Mucosa of rectum (tissue), 2 donors: ENCODE data around the gene CAB39.

Experiments
- H3K27ac ChIP-seq, 2 donors: one replicate each; pipeline ENCODE4 v1.7.0; 2013; ENCODE audit warnings: inconsistent platforms in 2 of 2, low read depth in 2 of 2, low read length in 2 of 2
- H3K27me3 ChIP-seq, 2 donors: one replicate each; pipeline ENCODE4 v1.7.0; 2013; ENCODE audit warnings: low read length in 2 of 2; ENCODE audit not compliant: control insufficient read depth in 2 of 2, insufficient read depth in 2 of 2
- H3K36me3 ChIP-seq, 2 donors: one replicate each; pipeline ENCODE4 v1.7.0; 2013; ENCODE audit warnings: low read length in 2 of 2; ENCODE audit not compliant: control insufficient read depth in 2 of 2, insufficient read depth in 2 of 2
- H3K4me1 ChIP-seq, 2 donors: one replicate each; pipeline ENCODE4 v1.7.0; 2013; ENCODE audit warnings: low read length in 2 of 2, mild to moderate bottlenecking in 1 of 2; ENCODE audit not compliant: control insufficient read depth in 2 of 2, insufficient read depth in 2 of 2
- H3K4me3 ChIP-seq, 2 donors: one replicate each; pipeline ENCODE4 v1.7.0; 2013; ENCODE audit warnings: low read length in 2 of 2
- H3K9ac ChIP-seq, 2 donors: one replicate each; pipeline ENCODE4 v1.7.0; 2013; ENCODE audit warnings: low read length in 2 of 2, low read depth in 1 of 2, mild to moderate bottlenecking in 1 of 2
- H3K9me3 ChIP-seq, 2 donors: one replicate each; pipeline ENCODE4 v1.7.0; 2013; ENCODE audit warnings: low read length in 2 of 2; ENCODE audit not compliant: control insufficient read depth in 2 of 2
- donor health status: healthy.
- donor health status: Normal muscosa, but diverticular disease.

CAB39 gene

GRCh38 chr2:230864605-230865306 is 152.1 kb downstream of the CAB39 start, which contains the start of gene ITM2C:
Gene ITM2C, plus strand, starts transcription at chr2:230864942. Its CDS starts 84 bp downstream, at chr2:230865026.
- Histone ChIP-seq H3K4me1 (peaks cover 40 to 41% of the 10 kb centered on the region in 2 donors), H3K9ac (peak within 1 kb of the TSS; percentile 89 to 99), H3K9me3 (no peaks in the 10 kb centered on the region), H3K27me3 (no peaks in the 10 kb centered on the region), H3K27ac (peak within 1 kb of the TSS; percentile 96 to 99), H3K36me3 (peaks cover 2 to 10% of the 10 kb centered on the region in 2 donors), H3K4me3 (peak within 1 kb of the TSS; percentile 86 to 90)

- Histone ChIP-seq H3K4me1 (peaks cover 46% of the 10 kb centered on the region in 2 donors), H3K9me3 (no peaks in the 10 kb centered on the region), H3K4me3 (peak overlapping the region; percentile 86 to 90), H3K36me3 (peaks cover 2 to 10% of the 10 kb centered on the region in 2 donors), H3K27ac (peak overlapping the region; percentile 96 to 99), H3K27me3 (no peaks in the 10 kb centered on the region), H3K9ac (peak overlapping the region; percentile 89 to 99)
These were observed 152.7 kb downstream of the CAB39 start for GRCh38 chr2:230865307-230865765.

GRCh38 chr2:230865766-230866755 is 153.4 kb downstream of the CAB39 start:
- Histone ChIP-seq H3K4me3 (peak overlapping the region; percentile 86 to 90), H3K27me3 (no peaks in the 10 kb centered on the region), H3K36me3 (peaks cover 2 to 10% of the 10 kb centered on the region in 2 donors), H3K9me3 (no peaks in the 10 kb centered on the region), H3K4me1 (peaks cover 53 to 54% of the 10 kb centered on the region in 2 donors), H3K9ac (peak overlapping the region; percentile 79 to 99), H3K27ac (peak overlapping the region; percentile 96 to 99)

- peak overlapping the region; percentile 79 to 99 for H3K9ac ChIP-seq
- H3K4me3 ChIP-seq, result peak overlapping the region; percentile 86 to 90
- H3K27me3 ChIP-seq, result no peaks in the 10 kb centered on the region
- peaks cover 62 to 63% of the 10 kb centered on the region in 2 donors for H3K4me1 ChIP-seq
- no peaks in the 10 kb centered on the region for H3K9me3 ChIP-seq
- peaks cover 2 to 10% of the 10 kb centered on the region in 2 donors for H3K36me3 ChIP-seq
- H3K27ac ChIP-seq, result peak overlapping the region; percentile 96 to 99
These were observed 154.3 kb downstream of the CAB39 start for GRCh38 chr2:230866756-230867523.

- Histone ChIP-seq H3K9me3 (no peaks in the 10 kb centered on the region), H3K36me3 (peaks cover 2 to 14% of the 10 kb centered on the region in 2 donors), H3K27me3 (no peaks in the 10 kb centered on the region), H3K4me1 (peaks cover 76 to 77% of the 10 kb centered on the region in 2 donors), H3K9ac (peak overlapping the region in 1 of 2 donors; percentile 80), H3K27ac (peak overlapping the region; percentile 91 to 95), H3K4me3 (peak overlapping the region; percentile 20 to 37)
These were observed 155.7 kb downstream of the CAB39 start for GRCh38 chr2:230868161-230868946.

GRCh38 chr2:230868947-230869913 is 156.6 kb downstream of the CAB39 start:
- Histone ChIP-seq H3K9me3 (no peaks in the 10 kb centered on the region), H3K27me3 (no peaks in the 10 kb centered on the region), H3K9ac (peak overlapping the region; percentile 72 to 80), H3K36me3 (peaks cover 11 to 21% of the 10 kb centered on the region in 2 donors), H3K4me3 (peak overlapping the region; percentile 49 to 52), H3K27ac (peak overlapping the region; percentile 91 to 95), H3K4me1 (peaks cover 83% of the 10 kb centered on the region in 2 donors)

- Histone ChIP-seq H3K36me3 (peaks cover 18 to 29% of the 10 kb centered on the region in 2 donors), H3K4me1 (peaks cover 87 to 88% of the 10 kb centered on the region in 2 donors), H3K27me3 (no peaks in the 10 kb centered on the region), H3K27ac (peak overlapping the region; percentile 91 to 95), H3K9me3 (no peaks in the 10 kb centered on the region), H3K4me3 (peak overlapping the region; percentile 52 to 60), H3K9ac (peak overlapping the region; percentile 72 to 80)
These were observed 157.4 kb downstream of the CAB39 start for GRCh38 chr2:230869914-230870543.
